Measurements from ENCODE around the gene TP53BP2.

GRCh38 chr1:223847781-223848345 is 2.1 kb upstream of the TP53BP2 start:
- TF ChIP-seq CTCF (IDR thresholded peaks at IDR 0.05) (no peak), POLR2A (IDR thresholded peaks at IDR 0.05) (no peak), EP300 (IDR thresholded peaks at IDR 0.05) (no peak)
